NCI-H460 (cell line): ENCODE results near the gene IL18R1. TPM values are rescaled to one million over a fixed set of nuclear protein-coding genes. Genes with fewer than 3 reads are reported as not detected.
A peak's percentile ranks its signal among the peaks of the same experiment; 100 is the strongest.

Source experiments
- DNase-seq: peaks from one replicate; pipeline ENCODE4 v3.0.0-alpha.2; 2016; ENCODE audit warnings: low read depth; ENCODE audit errors: extremely low read depth
- small RNA-seq, 2 experiments: library from RNA; depleted of rRNA; stranded (forward); fragments of <200 nt; gene quantifications; one replicate each; pipeline ENCODE3, GENCODE V24; 2014
- total RNA-seq: library from RNA; depleted of rRNA; stranded (reverse); fragments of >200 nt; shearing (Covaris generic); gene quantifications from 2 replicates; pipeline ENCODE4 v1.2.3, GENCODE V29; 2014; rRNA removed

IL18R1 gene
- total RNA-seq, 1 experiment from 2014 or later, result 40.3 TPM

GRCh38 chr2:102427249-102427648 lies 71.7 kb downstream of the IL18R1 start:
- DNase-seq, result no peak

GRCh38 chr2:102428573-102428972 lies 73.0 kb downstream of the IL18R1 start:
- DNase-seq, result no peak

- DNase-seq, result no peak
Measured at GRCh38 chr2:102432386-102432785, 76.8 kb downstream of the IL18R1 start.

- DNase-seq, result no peak
Measured at GRCh38 chr2:102433973-102434654, 78.5 kb downstream of the IL18R1 start.

GRCh38 chr2:102434655-102435381 lies 79.2 kb downstream of the IL18R1 start:
- DNase-seq, result no peak

GRCh38 chr2:102435741-102436140 lies 80.1 kb downstream of the IL18R1 start:
- DNase-seq, result no peak

- no peak for DNase-seq
Measured at GRCh38 chr2:102436323-102436722, 80.7 kb downstream of the IL18R1 start.

GRCh38 chr2:102437122-102437521 lies 81.5 kb downstream of the IL18R1 start:
- DNase-seq, result no peak

GRCh38 chr2:102438111-102438510 lies 82.5 kb downstream of the IL18R1 start:
- DNase-seq, result no peak

GRCh38 chr2:102438578-102438977 lies 83.0 kb downstream of the IL18R1 start:
- no peak for DNase-seq

- no peak for DNase-seq
Measured at GRCh38 chr2:102439065-102439695, 83.6 kb downstream of the IL18R1 start.

GRCh38 chr2:102442967-102443828 lies 87.6 kb downstream of the IL18R1 start:
- peak; percentile 44 for DNase-seq

GRCh38 chr2:102444233-102444632 lies 88.6 kb downstream of the IL18R1 start:
- no peak for DNase-seq

GRCh38 chr2:102446936-102447335 lies 91.3 kb downstream of the IL18R1 start:
- no peak for DNase-seq

Small RNAs within 50 kb of the gene (small RNA-seq; reads per million reads assigned to genes)
- gene MIR4772, result 0.02 to 0.41 reads per million in 2 experiments

Other genes with a start within 250 kb of the IL18R1 start
- 15.6 and 16.3 TPM in 2 replicates for gene IL1R1, start 213.1 kb upstream of the IL18R1 start, total RNA-seq
- not detected in 2 replicates for gene IL1RL2, start 168.8 kb upstream of the IL18R1 start, total RNA-seq
- gene IL1RL1, start 44.2 kb upstream of the IL18R1 start, total RNA-seq, result 4.5 and 4.7 TPM in 2 replicates
- gene IL18RAP, start 67.4 kb downstream of the IL18R1 start, total RNA-seq, result 1.2 and 1.3 TPM in 2 replicates
- gene SLC9A4, start 117.4 kb downstream of the IL18R1 start, total RNA-seq, result not detected in 2 replicates